Nephron (organoid): ENCODE measurements around the gene BCAS4.

Experiments
- H3K27ac Mint-ChIP-seq, 3 experiments: 2 replicates each; pipeline ENCODE4 v1.8.0; 2020; ENCODE audit warnings: mixed read lengths in 3 of 3, mild to moderate bottlenecking in 2 of 3, moderate library complexity in 1 of 3
- H3K27me3 Mint-ChIP-seq: 2 replicates; pipeline ENCODE4 v1.8.0; 2021; ENCODE audit warnings: low read depth, mild to moderate bottlenecking, moderate library complexity, mixed read lengths
- H3K36me3 Mint-ChIP-seq: 2 replicates; pipeline ENCODE4 v1.8.0; 2020; ENCODE audit warnings: low read depth, mixed read lengths
- H3K4me1 Mint-ChIP-seq: 2 replicates; pipeline ENCODE4 v1.8.0; 2020; ENCODE audit warnings: mixed read lengths
- H3K4me3 Mint-ChIP-seq, 3 experiments: 2 replicates each; pipeline ENCODE4 v1.8.0; 2020; ENCODE audit warnings: mild to moderate bottlenecking in 3 of 3, mixed read lengths in 3 of 3, moderate library complexity in 2 of 3
- H3K9me3 Mint-ChIP-seq: 2 replicates; pipeline ENCODE4 v1.8.0; 2020; ENCODE audit warnings: mixed read lengths
- CTCF ChIP-seq, 3 experiments: fragments of 200-600 bp; sonication (generic); IDR thresholded peaks; one replicate each; pipeline ENCODE4 v1.5.0; 2021; ENCODE audit warnings: antibody characterized with exemption in 3 of 3; ENCODE audit not compliant: unreplicated experiment in 3 of 3

BCAS4 gene

DNA sequence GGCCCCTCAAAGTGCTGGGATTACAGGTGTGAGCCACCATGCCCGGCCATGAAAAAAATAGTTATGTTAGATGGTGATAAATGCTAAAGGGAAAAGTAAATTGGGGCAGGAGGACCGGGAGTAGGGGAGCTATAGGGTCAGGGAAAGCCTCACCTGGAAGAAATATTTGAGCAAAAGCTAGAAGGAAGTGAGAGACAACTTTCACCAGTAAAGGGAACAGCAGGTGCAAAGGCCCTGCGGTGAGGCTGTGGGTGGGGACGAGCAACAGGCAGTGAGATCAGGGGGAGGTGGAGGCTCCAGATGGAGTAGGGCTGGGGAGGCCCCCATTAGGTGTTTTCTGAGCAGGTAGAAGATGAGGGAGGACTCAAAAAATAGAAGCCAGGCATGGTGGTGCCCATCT lies 16.0 kb downstream of the BCAS4 start:
- H3K36me3 Mint-ChIP-seq: no peaks in the 10 kb centered on the region
- H3K27me3 Mint-ChIP-seq: peaks cover 4% of the 10 kb centered on the region
- TF ChIP-seq CTCF (IDR thresholded peaks at IDR 0.05; ENCODE audit: unreplicated experiment in 3 of 3): no peak
- H3K4me3 Mint-ChIP-seq: no peak overlapping the region
- H3K9me3 Mint-ChIP-seq: peaks cover 3% of the 10 kb centered on the region
- H3K27ac Mint-ChIP-seq: no peak overlapping the region
- H3K4me1 Mint-ChIP-seq: peaks cover 11% of the 10 kb centered on the region

DNA sequence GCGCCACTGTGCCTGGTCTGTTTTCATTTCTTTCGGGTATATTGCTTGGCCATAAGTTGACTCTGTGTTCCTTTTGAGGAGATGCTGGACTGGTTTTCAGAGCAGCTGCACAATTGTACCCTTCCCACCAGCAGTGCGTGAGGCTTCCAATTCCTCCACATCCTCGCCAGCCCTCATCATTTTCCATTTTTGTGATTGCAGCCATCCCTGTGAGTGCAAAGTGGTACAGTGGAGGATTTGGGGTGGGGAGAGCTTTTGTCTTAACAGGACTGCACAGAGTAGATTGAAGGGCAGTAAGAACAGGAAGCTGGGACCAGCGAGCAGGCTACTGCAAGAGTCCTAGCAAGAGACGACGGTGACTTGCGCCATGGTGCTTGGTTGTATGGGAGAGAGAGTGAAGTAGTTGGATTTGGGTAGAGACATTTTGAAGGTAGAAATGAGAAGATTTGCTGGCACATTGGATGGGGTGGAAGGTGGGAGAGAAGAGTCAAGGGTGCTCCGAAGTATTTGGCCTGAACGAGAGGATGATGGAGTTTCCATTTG lies 18.3 kb downstream of the BCAS4 start:
- Mint-ChIP-seq H3K9me3 (peaks cover 3% of the 10 kb centered on the region), H3K4me3 (no peak overlapping the region), H3K27me3 (peaks cover 4% of the 10 kb centered on the region), H3K36me3 (no peaks in the 10 kb centered on the region), H3K27ac (no peak overlapping the region), H3K4me1 (peaks cover 12% of the 10 kb centered on the region)
- TF ChIP-seq CTCF (IDR thresholded peaks at IDR 0.05; ENCODE audit: unreplicated experiment in 3 of 3): no peak

- Mint-ChIP-seq H3K4me1 (peaks cover 18% of the 10 kb centered on the region), H3K9me3 (peaks cover 3% of the 10 kb centered on the region), H3K36me3 (no peaks in the 10 kb centered on the region), H3K27me3 (peaks cover 4% of the 10 kb centered on the region), H3K4me3 (no peak overlapping the region), H3K27ac (no peak overlapping the region)
- no peak for TF ChIP-seq CTCF (IDR thresholded peaks at IDR 0.05; ENCODE audit: unreplicated experiment in 3 of 3)
Measured at GRCh38 chr20:50813801-50814200, 18.9 kb downstream of the BCAS4 start.

- H3K9me3 Mint-ChIP-seq: peaks cover 3% of the 10 kb centered on the region
- H3K36me3 Mint-ChIP-seq: no peaks in the 10 kb centered on the region
- peaks cover 18% of the 10 kb centered on the region for H3K4me1 Mint-ChIP-seq
- TF ChIP-seq CTCF (IDR thresholded peaks at IDR 0.05; ENCODE audit: unreplicated experiment in 3 of 3): no peak
- H3K27me3 Mint-ChIP-seq: peaks cover 4% of the 10 kb centered on the region
- no peak overlapping the region for H3K27ac Mint-ChIP-seq
- no peak overlapping the region for H3K4me3 Mint-ChIP-seq
Measured at GRCh38 chr20:50814438-50815161, 19.7 kb downstream of the BCAS4 start.

DNA sequence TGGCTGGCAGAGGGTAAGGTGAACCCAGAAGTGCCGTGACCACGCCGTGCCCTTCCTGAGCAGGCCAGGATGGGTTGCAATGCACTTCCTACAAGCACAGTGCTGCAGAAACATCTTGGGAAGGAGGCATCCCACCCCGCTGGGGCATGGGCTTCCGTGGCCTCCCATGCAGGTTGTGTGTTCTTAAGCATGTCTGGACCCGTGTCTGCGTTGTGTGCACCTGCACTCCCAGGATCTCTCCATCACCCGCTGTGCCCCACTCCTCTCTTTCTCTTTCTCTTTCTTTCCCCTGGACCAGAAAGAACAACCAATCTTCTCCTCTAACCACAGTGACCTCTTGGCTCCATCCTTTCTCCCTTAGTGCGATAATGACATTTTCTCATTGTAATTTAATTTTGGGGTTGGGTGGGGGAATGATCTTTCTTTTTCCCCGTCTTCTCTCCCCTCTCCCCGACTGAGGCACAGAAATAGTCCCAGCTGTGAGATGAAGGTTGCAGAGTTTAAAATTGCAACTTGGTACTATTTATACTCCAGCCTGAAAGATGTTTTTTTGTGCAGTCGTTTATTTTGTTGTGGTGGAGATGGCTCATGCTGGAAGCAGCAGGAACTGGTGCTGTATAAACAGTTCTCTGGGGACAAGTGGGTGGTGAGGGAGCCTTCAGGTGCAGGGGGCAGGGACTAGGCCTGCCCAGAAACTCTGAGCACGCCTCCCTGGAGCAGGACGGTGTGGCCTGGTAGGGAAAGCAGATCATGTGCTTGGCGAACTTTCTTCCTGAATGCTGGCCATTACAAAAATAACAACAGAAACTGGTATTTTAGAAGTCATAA lies 20.5 kb downstream of the BCAS4 start:
- Mint-ChIP-seq H3K27ac (peak overlapping the region in 1 of 3 experiments; percentile 16), H3K4me3 (no peak overlapping the region), H3K4me1 (peaks cover 18% of the 10 kb centered on the region), H3K27me3 (peaks cover 4% of the 10 kb centered on the region), H3K36me3 (no peaks in the 10 kb centered on the region), H3K9me3 (peaks cover 3% of the 10 kb centered on the region)
- TF ChIP-seq CTCF (IDR thresholded peaks at IDR 0.05; ENCODE audit: unreplicated experiment in 3 of 3): no peak
